Sigmoid colon (tissue), 3 donors: ENCODE measurements around the gene RTN4.

ENCODE experiments used
- CTCF ChIP-seq, 4 experiments: fragments of 450-650 bp in 3 of 4; fragments of 200-600 bp in 1 of 4; IDR thresholded peaks; one replicate each; pipeline ENCODE4 v1.5.1; 2016 to 2019; ENCODE audit warnings: antibody characterized with exemption in 4 of 4, mild to moderate bottlenecking in 3 of 4, moderate library complexity in 2 of 4
- POLR2A ChIP-seq, 2 donors: fragments of 450-650 bp; IDR thresholded peaks; one replicate each; pipeline ENCODE4 v1.6.1; 2016; ENCODE audit warnings: antibody characterized with exemption in 2 of 2, mild to moderate bottlenecking in 2 of 2, moderate library complexity in 2 of 2

- no peak for TF ChIP-seq CTCF (IDR thresholded peaks at IDR 0.05)
- no peak for TF ChIP-seq POLR2A (IDR thresholded peaks at IDR 0.05)
These were observed 7.2 kb upstream of the RTN4 start for GRCh38 chr2:55057474-55057873.
